HG03045 (cell line): ENCODE data around the gene NMRK1.
A peak's percentile ranks its signal among the peaks of the same experiment; 100 is the strongest.

Source experiments
- ATAC-seq: cut with Tn5 transposase; IDR thresholded peaks from one replicate; pipeline ENCODE4 v1.9.1; 2021; ENCODE audit warnings: mild to moderate bottlenecking, moderate library complexity; ENCODE audit not compliant: unreplicated experiment

NMRK1 gene

GRCh38 chr9:75087824-75088645 is at the start of gene NMRK1, which contains the start of gene OSTF1:
Gene NMRK1 (minus strand): TSS chr9:75088155. CDS start chr9:75083115, 5,040 bp downstream.
Gene OSTF1 (plus strand): TSS chr9:75088514. CDS start chr9:75088693, 179 bp downstream.
- peak; percentile 92 for ATAC-seq

- no peak for ATAC-seq
Measured at GRCh38 chr9:75134495-75134894, 46.5 kb upstream of the NMRK1 start.

GRCh38 chr9:75133396-75133795 is 45.4 kb upstream of the NMRK1 start:
- no peak for ATAC-seq

- no peak for ATAC-seq
Measured at GRCh38 chr9:75132244-75132643, 44.3 kb upstream of the NMRK1 start.

- ATAC-seq, result no peak
Measured at GRCh38 chr9:75131700-75132099, 43.7 kb upstream of the NMRK1 start.

- ATAC-seq, result no peak
Measured at GRCh38 chr9:75130621-75131230, 42.8 kb upstream of the NMRK1 start.

GRCh38 chr9:75130172-75130571 is 42.2 kb upstream of the NMRK1 start:
- no peak for ATAC-seq

GRCh38 chr9:75128535-75128934 is 40.6 kb upstream of the NMRK1 start:
- no peak for ATAC-seq

GRCh38 chr9:75123696-75124095 is 35.7 kb upstream of the NMRK1 start:
- no peak for ATAC-seq

- ATAC-seq, result no peak
Measured at GRCh38 chr9:75121914-75122558, 34.1 kb upstream of the NMRK1 start.

- ATAC-seq, result no peak
Measured at GRCh38 chr9:75120686-75121085, 32.7 kb upstream of the NMRK1 start.

- no peak for ATAC-seq
Measured at GRCh38 chr9:75117564-75117963, 29.6 kb upstream of the NMRK1 start.

GRCh38 chr9:75116306-75116705 is 28.4 kb upstream of the NMRK1 start:
- ATAC-seq, result no peak

- ATAC-seq, result no peak
Measured at GRCh38 chr9:75112789-75113188, 24.8 kb upstream of the NMRK1 start.

GRCh38 chr9:75111019-75111622 is 23.2 kb upstream of the NMRK1 start:
- ATAC-seq, result no peak

- ATAC-seq, result no peak
Measured at GRCh38 chr9:75109210-75109839, 21.4 kb upstream of the NMRK1 start.

GRCh38 chr9:75108571-75108970 is 20.6 kb upstream of the NMRK1 start:
- no peak for ATAC-seq

GRCh38 chr9:75106857-75107256 is 18.9 kb upstream of the NMRK1 start:
- ATAC-seq, result no peak

GRCh38 chr9:75105841-75106240 is 17.9 kb upstream of the NMRK1 start:
- ATAC-seq, result no peak

- ATAC-seq, result no peak
Measured at GRCh38 chr9:75105019-75105540, 17.1 kb upstream of the NMRK1 start.

GRCh38 chr9:75104607-75105006 is 16.7 kb upstream of the NMRK1 start:
- ATAC-seq, result no peak
